BE2C (cell line): ENCODE data around the gene TTC21A.
A peak's percentile ranks its signal among the peaks of the same experiment; 100 is the strongest.

ENCODE experiments used
- DNase-seq: peaks from one replicate; pipeline ENCODE4 v3.0.0-alpha.2; 2020
- H3K27me3 ChIP-seq: fragments of 250-450 bp; sonication (Bioruptor Pico); 2 replicates; pipeline ENCODE4 v1.5.1; 2020; ENCODE audit warnings: mild to moderate bottlenecking
- H3K36me3 ChIP-seq: fragments of 250-450 bp; sonication (Bioruptor Pico); 2 replicates; pipeline ENCODE4 v1.5.1; 2020; ENCODE audit warnings: mild to moderate bottlenecking
- H3K4me1 ChIP-seq: fragments of 250-450 bp; sonication (Bioruptor Pico); 2 replicates; pipeline ENCODE4 v1.5.1; 2020
- H3K4me3 ChIP-seq: 2 replicates; pipeline ENCODE4 v1.5.1; 2011; ENCODE audit warnings: low read depth, low read length
- H3K9me3 ChIP-seq: fragments of 250-450 bp; sonication (Bioruptor Pico); 2 replicates; pipeline ENCODE4 v1.5.1; 2020
- TF ChIP-seq, protein P1 (sequence below): IDR thresholded peaks from 2 replicates; pipeline ENCODE4 v1.5.1; 2012; ENCODE audit warnings: mild to moderate bottlenecking, low read depth, low read length

Gene TTC21A

DNA sequence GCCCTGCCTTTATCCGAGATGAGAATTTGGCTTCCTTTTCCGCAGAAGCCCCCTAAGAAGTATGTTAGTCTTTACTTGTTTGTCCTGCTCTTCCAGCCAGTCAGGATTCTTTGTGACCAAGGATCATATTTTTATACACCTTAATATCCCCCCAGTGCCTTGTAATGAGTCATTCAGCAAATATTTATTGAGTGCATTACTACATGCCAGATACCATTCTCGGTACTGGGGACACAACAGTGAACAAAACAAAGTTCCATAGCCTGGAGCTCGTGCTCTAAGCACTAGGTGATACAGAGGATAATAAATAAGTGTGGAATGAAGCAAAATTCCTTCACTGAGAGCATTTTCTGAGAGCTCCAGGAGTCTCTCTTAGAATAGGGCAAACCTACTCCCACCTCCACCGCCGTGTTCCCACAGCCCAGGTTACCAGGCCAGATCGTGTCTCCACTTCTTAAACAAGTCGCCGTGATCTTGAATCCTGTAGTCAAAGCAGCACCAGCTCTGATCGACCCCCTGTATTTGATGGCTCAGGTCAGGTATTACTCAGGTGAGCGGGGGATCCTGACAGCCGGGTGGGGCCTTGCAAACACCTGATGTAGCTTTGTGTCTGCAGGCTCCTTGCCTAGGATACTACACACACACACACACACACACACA lies 18.5 kb downstream of the TTC21A start:
- no peak for DNase-seq
- Histone ChIP-seq H3K27me3 (no peaks in the 10 kb centered on the region), H3K36me3 (no peaks in the 10 kb centered on the region), H3K9me3 (no peaks in the 10 kb centered on the region), H3K4me1 (no peaks in the 10 kb centered on the region), H3K4me3 (no peak overlapping the region)
- TF ChIP-seq, protein P1, sequence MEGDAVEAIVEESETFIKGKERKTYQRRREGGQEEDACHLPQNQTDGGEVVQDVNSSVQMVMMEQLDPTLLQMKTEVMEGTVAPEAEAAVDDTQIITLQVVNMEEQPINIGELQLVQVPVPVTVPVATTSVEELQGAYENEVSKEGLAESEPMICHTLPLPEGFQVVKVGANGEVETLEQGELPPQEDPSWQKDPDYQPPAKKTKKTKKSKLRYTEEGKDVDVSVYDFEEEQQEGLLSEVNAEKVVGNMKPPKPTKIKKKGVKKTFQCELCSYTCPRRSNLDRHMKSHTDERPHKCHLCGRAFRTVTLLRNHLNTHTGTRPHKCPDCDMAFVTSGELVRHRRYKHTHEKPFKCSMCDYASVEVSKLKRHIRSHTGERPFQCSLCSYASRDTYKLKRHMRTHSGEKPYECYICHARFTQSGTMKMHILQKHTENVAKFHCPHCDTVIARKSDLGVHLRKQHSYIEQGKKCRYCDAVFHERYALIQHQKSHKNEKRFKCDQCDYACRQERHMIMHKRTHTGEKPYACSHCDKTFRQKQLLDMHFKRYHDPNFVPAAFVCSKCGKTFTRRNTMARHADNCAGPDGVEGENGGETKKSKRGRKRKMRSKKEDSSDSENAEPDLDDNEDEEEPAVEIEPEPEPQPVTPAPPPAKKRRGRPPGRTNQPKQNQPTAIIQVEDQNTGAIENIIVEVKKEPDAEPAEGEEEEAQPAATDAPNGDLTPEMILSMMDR, result no peak

DNA sequence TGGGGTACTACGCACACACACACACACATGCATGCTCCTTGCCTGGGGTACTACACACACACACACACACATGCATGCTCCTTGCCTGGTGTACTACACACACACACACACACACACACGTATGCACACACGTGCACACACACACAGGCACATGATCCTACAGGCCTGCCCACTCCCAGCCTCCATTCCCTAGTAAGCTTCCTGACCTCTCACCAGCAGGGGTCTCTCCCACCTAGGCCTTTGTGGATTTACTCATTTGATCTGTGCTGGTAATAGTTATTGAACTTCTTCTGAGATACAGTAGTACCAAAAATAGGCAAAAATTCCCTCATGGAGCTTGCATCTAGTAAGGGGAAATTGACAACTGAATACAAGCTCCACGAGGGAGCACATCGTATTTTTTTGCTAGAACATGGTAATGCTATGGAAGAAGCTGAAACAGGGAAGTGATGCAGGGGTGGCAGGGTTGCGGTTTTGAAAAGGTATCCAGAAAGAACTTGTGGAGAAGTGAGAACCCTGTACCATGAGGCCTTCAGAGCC lies 19.1 kb downstream of the TTC21A start:
- no peak overlapping the region for H3K4me3 ChIP-seq
- no peaks in the 10 kb centered on the region for H3K36me3 ChIP-seq
- DNase-seq, result peak; percentile 55
- TF ChIP-seq, protein P1, result peak; percentile 69
- no peaks in the 10 kb centered on the region for H3K27me3 ChIP-seq
- H3K9me3 ChIP-seq, result no peaks in the 10 kb centered on the region
- H3K4me1 ChIP-seq, result no peaks in the 10 kb centered on the region

DNA sequence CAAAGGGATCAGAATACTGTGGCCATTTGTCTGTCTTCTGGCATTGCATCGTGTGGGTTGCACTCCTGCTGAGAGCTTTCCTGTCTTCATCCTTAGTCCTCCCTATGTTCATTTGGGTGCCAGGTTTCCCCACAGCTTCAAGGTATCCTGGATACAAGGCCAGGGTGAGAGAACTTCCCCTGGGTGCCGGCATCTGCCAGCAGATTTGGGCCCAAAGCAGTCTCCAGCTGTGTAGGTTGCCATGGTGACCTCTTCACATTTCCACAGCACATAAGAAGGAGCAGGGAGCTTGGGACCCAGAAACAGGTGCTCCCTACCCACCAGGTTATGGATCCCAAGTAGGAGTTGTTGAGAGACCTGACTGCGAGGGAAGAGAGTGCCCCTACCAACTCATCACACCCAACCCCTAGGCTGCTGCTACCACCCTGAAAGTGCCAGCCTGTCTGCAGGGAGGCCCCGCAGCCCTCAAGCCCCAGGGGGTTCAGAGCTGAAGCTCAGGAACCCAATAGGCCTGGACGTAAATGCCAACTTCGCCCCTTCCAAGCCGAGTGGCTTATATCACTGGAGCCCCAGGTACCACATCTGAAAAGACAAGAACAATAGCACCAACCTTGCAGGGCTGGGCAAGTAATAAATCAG lies 19.9 kb downstream of the TTC21A start:
- no peak for DNase-seq
- no peaks in the 10 kb centered on the region for H3K27me3 ChIP-seq
- TF ChIP-seq, protein P1, result no peak
- no peaks in the 10 kb centered on the region for H3K4me1 ChIP-seq
- no peaks in the 10 kb centered on the region for H3K36me3 ChIP-seq
- no peak overlapping the region for H3K4me3 ChIP-seq
- no peaks in the 10 kb centered on the region for H3K9me3 ChIP-seq

DNA sequence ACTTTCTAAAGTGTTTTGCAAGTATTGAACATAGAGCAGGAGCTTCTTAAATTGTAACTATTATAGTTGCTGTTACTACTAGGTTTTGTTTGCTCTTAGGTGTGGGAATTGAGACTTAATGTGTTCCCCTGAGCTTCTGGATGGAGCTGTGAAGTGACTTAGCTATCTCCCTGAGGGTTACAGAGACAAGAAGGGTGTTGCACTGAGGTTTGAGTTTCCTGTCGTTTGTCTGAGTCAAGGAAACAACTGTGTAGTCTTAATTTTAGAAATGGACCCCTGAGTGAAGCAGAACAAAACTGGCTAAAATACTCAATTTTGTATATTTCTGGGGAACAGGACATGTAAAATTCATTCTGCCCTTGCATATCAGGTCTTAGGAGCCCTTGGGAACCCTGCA lies 20.4 kb downstream of the TTC21A start:
- DNase-seq, result no peak
- Histone ChIP-seq H3K4me1 (no peaks in the 10 kb centered on the region), H3K27me3 (no peaks in the 10 kb centered on the region), H3K4me3 (no peak overlapping the region), H3K9me3 (no peaks in the 10 kb centered on the region), H3K36me3 (no peaks in the 10 kb centered on the region)
- TF ChIP-seq, protein P1, result no peak

DNA sequence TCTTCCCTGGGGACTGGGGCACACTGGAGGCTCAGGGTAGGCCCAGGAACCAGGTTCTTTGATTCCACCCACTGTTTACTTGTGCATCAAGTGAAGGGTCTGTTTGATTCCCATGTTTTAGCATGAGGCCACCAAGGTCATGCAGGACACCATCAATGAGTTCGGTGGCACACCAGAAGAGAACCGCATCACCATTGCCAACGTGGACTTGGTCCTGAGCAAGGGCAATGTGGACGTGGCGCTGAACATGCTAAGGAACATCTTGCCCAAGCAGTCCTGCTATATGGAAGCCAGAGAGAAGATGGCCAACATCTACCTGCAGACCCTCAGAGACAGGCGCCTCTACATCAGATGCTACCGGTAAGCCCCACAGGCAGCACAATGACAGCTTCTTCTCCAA lies 21.5 kb downstream of the TTC21A start:
- DNase-seq, result no peak
- TF ChIP-seq, protein P1, result no peak
- no peaks in the 10 kb centered on the region for H3K4me1 ChIP-seq
- no peaks in the 10 kb centered on the region for H3K27me3 ChIP-seq
- H3K4me3 ChIP-seq, result no peak overlapping the region
- H3K36me3 ChIP-seq, result no peaks in the 10 kb centered on the region
- H3K9me3 ChIP-seq, result no peaks in the 10 kb centered on the region

DNA sequence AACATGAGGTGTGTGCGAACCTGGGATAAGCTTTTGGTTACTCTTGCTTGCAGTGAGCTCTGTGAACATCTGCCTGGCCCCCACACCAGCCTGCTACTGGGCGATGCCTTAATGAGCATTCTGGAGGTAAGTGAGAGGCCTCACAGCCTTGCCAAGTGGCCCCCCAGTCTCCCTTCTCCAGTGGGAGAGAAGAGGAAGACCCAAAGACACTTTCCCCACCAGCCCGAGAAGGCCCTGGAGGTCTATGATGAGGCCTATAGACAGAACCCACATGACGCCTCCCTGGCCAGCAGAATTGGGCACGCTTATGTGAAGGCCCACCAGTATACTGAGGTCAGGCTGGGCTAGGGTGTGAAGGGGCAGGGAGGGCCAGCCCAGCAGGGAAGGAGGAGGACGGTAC lies 22.5 kb downstream of the TTC21A start:
- DNase-seq, result no peak
- H3K9me3 ChIP-seq, result no peaks in the 10 kb centered on the region
- H3K27me3 ChIP-seq, result no peaks in the 10 kb centered on the region
- TF ChIP-seq, protein P1, result no peak
- H3K36me3 ChIP-seq, result no peaks in the 10 kb centered on the region
- no peak overlapping the region for H3K4me3 ChIP-seq
- H3K4me1 ChIP-seq, result no peaks in the 10 kb centered on the region
